Karpas-422 (cell line): ENCODE results near the gene NCDN. TPM values are rescaled to one million over a fixed set of nuclear protein-coding genes. Genes with fewer than 3 reads are reported as not detected.

Source experiments
- DNase-seq: peaks from one replicate; pipeline ENCODE4 v3.0.0-alpha.2; 2015
- H2AFZ ChIP-seq: fragments of 200-600 bp; sonication (generic); 2 replicates; pipeline ENCODE4 v1.6.1; 2014; ENCODE audit warnings: antibody characterized with exemption, low read length, mixed read lengths
- H3K27ac ChIP-seq: fragments of 200-600 bp; sonication (generic); 2 replicates; pipeline ENCODE4 v1.5.1; 2014; ENCODE audit warnings: mild to moderate bottlenecking, low read length, moderate library complexity
- H3K27me3 ChIP-seq: fragments of 200-600 bp; sonication (generic); 2 replicates; pipeline ENCODE4 v1.6.1; 2014; ENCODE audit warnings: low read length, mixed read lengths
- H3K36me3 ChIP-seq: fragments of 200-600 bp; sonication (generic); 2 replicates; pipeline ENCODE4 v1.6.1; 2014; ENCODE audit warnings: low read length, mixed read lengths; ENCODE audit not compliant: insufficient read depth
- H3K4me1 ChIP-seq: fragments of 200-600 bp; sonication (generic); 2 replicates; pipeline ENCODE4 v1.6.1; 2014; ENCODE audit warnings: mild to moderate bottlenecking, low read length, mixed read lengths
- H3K4me2 ChIP-seq: fragments of 200-600 bp; sonication (generic); 2 replicates; pipeline ENCODE4 v1.6.1; 2014; ENCODE audit warnings: low read length, low read depth, mild to moderate bottlenecking; ENCODE audit not compliant: poor library complexity, severe bottlenecking
- H3K4me3 ChIP-seq: fragments of 200-600 bp; sonication (generic); 2 replicates; pipeline ENCODE4 v1.5.1; 2014; ENCODE audit warnings: mild to moderate bottlenecking, antibody characterized with exemption, low read length, mixed read lengths
- H3K79me2 ChIP-seq: fragments of 200-600 bp; sonication (generic); 2 replicates; pipeline ENCODE4 v1.6.1; 2014; ENCODE audit warnings: mild to moderate bottlenecking, low read length, mixed read lengths
- H3K9ac ChIP-seq: fragments of 200-600 bp; sonication (generic); 2 replicates; pipeline ENCODE4 v1.6.0; 2014; ENCODE audit warnings: low read length
- H3K9me2 ChIP-seq: fragments of 200-600 bp; sonication (generic), shearing (Covaris generic); replicated peaks from 2 replicates; pipeline ENCODE4 v1.6.0; 2014; ENCODE audit warnings: mild to moderate bottlenecking, low read length, moderate library complexity; ENCODE audit not compliant: insufficient read depth
- H3K9me3 ChIP-seq: fragments of 300-700, 200-600 bp; sonication (generic); 2 replicates; pipeline ENCODE4 v1.6.1; 2014; ENCODE audit warnings: low read length, mixed read lengths
- H4K20me1 ChIP-seq: fragments of 200-600 bp; sonication (generic); 2 replicates; pipeline ENCODE4 v1.6.1; 2014; ENCODE audit warnings: mild to moderate bottlenecking, antibody characterized with exemption, low read length, low read depth; ENCODE audit not compliant: insufficient read depth
- total RNA-seq: library from RNA; depleted of rRNA; stranded (reverse); fragments of >200 nt; shearing (Covaris generic); gene quantifications from 2 replicates; pipeline ENCODE4 v1.2.3, GENCODE V29; 2014; ENCODE audit warnings: low replicate concordance

The NCDN gene
- total RNA-seq, 1 experiment from 2014 or later: 22.8 TPM

- Histone ChIP-seq H3K27ac (no peak overlapping the region), H3K9ac (no peak overlapping the region), H2AFZ (no peak overlapping the region), H3K79me2 (peaks cover 39% of the 10 kb centered on the region), H4K20me1 (no peaks in the 10 kb centered on the region), H3K4me2 (no peak overlapping the region), H3K9me2 (no peaks in the 10 kb centered on the region), H3K9me3 (peaks cover 34% of the 10 kb centered on the region), H3K4me1 (no peaks in the 10 kb centered on the region), H3K27me3 (no peaks in the 10 kb centered on the region), H3K36me3 (peaks cover 56% of the 10 kb centered on the region), H3K4me3 (no peak overlapping the region)
- no peak for DNase-seq
These were observed 26.7 kb upstream of the NCDN start for GRCh38 chr1:35530946-35531345.

GRCh38 chr1:35531368-35531767, 26.2 kb upstream of the NCDN start:
- H3K9ac ChIP-seq: no peak overlapping the region
- no peak overlapping the region for H3K4me2 ChIP-seq
- H3K4me3 ChIP-seq: no peak overlapping the region
- H3K27me3 ChIP-seq: no peaks in the 10 kb centered on the region
- H2AFZ ChIP-seq: no peak overlapping the region
- H3K79me2 ChIP-seq: peaks cover 44% of the 10 kb centered on the region
- H4K20me1 ChIP-seq: no peaks in the 10 kb centered on the region
- H3K36me3 ChIP-seq: peaks cover 60% of the 10 kb centered on the region
- H3K4me1 ChIP-seq: peaks cover 4% of the 10 kb centered on the region
- H3K9me3 ChIP-seq: peaks cover 34% of the 10 kb centered on the region
- no peak overlapping the region for H3K27ac ChIP-seq
- H3K9me2 ChIP-seq: no peaks in the 10 kb centered on the region
- DNase-seq: no peak

GRCh38 chr1:35532497-35533223, 24.9 kb upstream of the NCDN start:
- H3K9ac ChIP-seq: no peak overlapping the region
- peaks cover 17% of the 10 kb centered on the region for H3K4me1 ChIP-seq
- H3K79me2 ChIP-seq: peaks cover 56% of the 10 kb centered on the region
- no peak overlapping the region for H3K4me3 ChIP-seq
- H4K20me1 ChIP-seq: no peaks in the 10 kb centered on the region
- H3K27me3 ChIP-seq: no peaks in the 10 kb centered on the region
- no peak overlapping the region for H3K4me2 ChIP-seq
- H2AFZ ChIP-seq: no peak overlapping the region
- DNase-seq: no peak
- peaks cover 60% of the 10 kb centered on the region for H3K36me3 ChIP-seq
- no peak overlapping the region for H3K27ac ChIP-seq
- no peaks in the 10 kb centered on the region for H3K9me2 ChIP-seq
- peaks cover 28% of the 10 kb centered on the region for H3K9me3 ChIP-seq

GRCh38 chr1:35533586-35533985, 24.0 kb upstream of the NCDN start:
- no peak overlapping the region for H3K27ac ChIP-seq
- H2AFZ ChIP-seq: no peak overlapping the region
- peaks cover 56% of the 10 kb centered on the region for H3K36me3 ChIP-seq
- H3K9me2 ChIP-seq: no peaks in the 10 kb centered on the region
- H3K4me1 ChIP-seq: peaks cover 26% of the 10 kb centered on the region
- no peak overlapping the region for H3K9ac ChIP-seq
- H3K27me3 ChIP-seq: no peaks in the 10 kb centered on the region
- H4K20me1 ChIP-seq: no peaks in the 10 kb centered on the region
- no peak overlapping the region for H3K4me3 ChIP-seq
- H3K4me2 ChIP-seq: no peak overlapping the region
- no peak for DNase-seq
- H3K9me3 ChIP-seq: peaks cover 26% of the 10 kb centered on the region
- H3K79me2 ChIP-seq: peaks cover 65% of the 10 kb centered on the region

- Histone ChIP-seq H3K27ac (no peak overlapping the region), H3K4me2 (no peak overlapping the region), H3K79me2 (peaks cover 81% of the 10 kb centered on the region), H3K9me3 (peaks cover 12% of the 10 kb centered on the region), H4K20me1 (no peaks in the 10 kb centered on the region), H2AFZ (no peak overlapping the region), H3K27me3 (no peaks in the 10 kb centered on the region), H3K9me2 (no peaks in the 10 kb centered on the region), H3K4me3 (no peak overlapping the region), H3K9ac (no peak overlapping the region), H3K4me1 (peaks cover 42% of the 10 kb centered on the region), H3K36me3 (peaks cover 54% of the 10 kb centered on the region)
- DNase-seq: no peak
These were observed 22.4 kb upstream of the NCDN start for GRCh38 chr1:35535243-35535642.

GRCh38 chr1:35536556-35537162, 20.9 kb upstream of the NCDN start:
- Histone ChIP-seq H2AFZ (no peak overlapping the region), H3K4me3 (no peak overlapping the region), H3K9ac (no peak overlapping the region), H3K9me3 (no peaks in the 10 kb centered on the region; the same call in none of the 2 replicates), H3K36me3 (peaks cover 40% of the 10 kb centered on the region), H3K27me3 (no peaks in the 10 kb centered on the region), H3K4me2 (peak overlapping the region; percentile 46), H3K9me2 (no peaks in the 10 kb centered on the region), H4K20me1 (no peaks in the 10 kb centered on the region), H3K27ac (peak overlapping the region; percentile 92), H3K79me2 (peaks cover 88% of the 10 kb centered on the region), H3K4me1 (peaks cover 48% of the 10 kb centered on the region)
- DNase-seq: no peak

GRCh38 chr1:35537806-35538205, 19.8 kb upstream of the NCDN start:
- peak overlapping the region; percentile 92 for H3K27ac ChIP-seq
- H3K9ac ChIP-seq: peak overlapping the region; percentile 32
- no peaks in the 10 kb centered on the region for H3K9me2 ChIP-seq
- peak overlapping the region; percentile 46 for H3K4me2 ChIP-seq
- no peak overlapping the region for H3K4me3 ChIP-seq
- no peak for DNase-seq
- peaks cover 91% of the 10 kb centered on the region for H3K79me2 ChIP-seq
- peaks cover 49% of the 10 kb centered on the region for H3K4me1 ChIP-seq
- no peaks in the 10 kb centered on the region for H4K20me1 ChIP-seq
- H3K9me3 ChIP-seq: no peaks in the 10 kb centered on the region
- H3K27me3 ChIP-seq: no peaks in the 10 kb centered on the region
- H3K36me3 ChIP-seq: peaks cover 35% of the 10 kb centered on the region
- H2AFZ ChIP-seq: no peak overlapping the region

- H3K4me3 ChIP-seq: peak overlapping the region; percentile 43
These were observed 18.4 kb upstream of the NCDN start for GRCh38 chr1:35539073-35539823.

More at GRCh38 chr1:35539073-35539823, 18.4 kb upstream of the NCDN start:
- peak overlapping the region; percentile 54; the same call in 1 of the 2 replicates for H2AFZ ChIP-seq
- peak overlapping the region; percentile 57 for H3K4me2 ChIP-seq
- H4K20me1 ChIP-seq: no peaks in the 10 kb centered on the region
- DNase-seq: peak; percentile 68
- H3K4me1 ChIP-seq: peaks cover 59% of the 10 kb centered on the region
- H3K36me3 ChIP-seq: peaks cover 21% of the 10 kb centered on the region
- H3K9me3 ChIP-seq: no peaks in the 10 kb centered on the region
- no peaks in the 10 kb centered on the region for H3K27me3 ChIP-seq
- peak overlapping the region; percentile 92 for H3K27ac ChIP-seq
- no peaks in the 10 kb centered on the region for H3K9me2 ChIP-seq
- peak overlapping the region; percentile 55 for H3K9ac ChIP-seq
- peaks cover 91% of the 10 kb centered on the region for H3K79me2 ChIP-seq
